ENCODE results near the gene SIPA1L3. TPM values are rescaled to one million over a fixed set of nuclear protein-coding genes. Genes with fewer than 3 reads are reported as not detected.
A peak's percentile ranks its signal among the peaks of the same experiment; 100 is the strongest.

SIPA1L3 gene
- total and polyA plus RNA-seq, 10 of the 15 experiments (the other 5 are each of a cell fraction or from before 2014, with no cell fraction given): 0.24 to 66.2 (median 19.1) TPM

DNA sequence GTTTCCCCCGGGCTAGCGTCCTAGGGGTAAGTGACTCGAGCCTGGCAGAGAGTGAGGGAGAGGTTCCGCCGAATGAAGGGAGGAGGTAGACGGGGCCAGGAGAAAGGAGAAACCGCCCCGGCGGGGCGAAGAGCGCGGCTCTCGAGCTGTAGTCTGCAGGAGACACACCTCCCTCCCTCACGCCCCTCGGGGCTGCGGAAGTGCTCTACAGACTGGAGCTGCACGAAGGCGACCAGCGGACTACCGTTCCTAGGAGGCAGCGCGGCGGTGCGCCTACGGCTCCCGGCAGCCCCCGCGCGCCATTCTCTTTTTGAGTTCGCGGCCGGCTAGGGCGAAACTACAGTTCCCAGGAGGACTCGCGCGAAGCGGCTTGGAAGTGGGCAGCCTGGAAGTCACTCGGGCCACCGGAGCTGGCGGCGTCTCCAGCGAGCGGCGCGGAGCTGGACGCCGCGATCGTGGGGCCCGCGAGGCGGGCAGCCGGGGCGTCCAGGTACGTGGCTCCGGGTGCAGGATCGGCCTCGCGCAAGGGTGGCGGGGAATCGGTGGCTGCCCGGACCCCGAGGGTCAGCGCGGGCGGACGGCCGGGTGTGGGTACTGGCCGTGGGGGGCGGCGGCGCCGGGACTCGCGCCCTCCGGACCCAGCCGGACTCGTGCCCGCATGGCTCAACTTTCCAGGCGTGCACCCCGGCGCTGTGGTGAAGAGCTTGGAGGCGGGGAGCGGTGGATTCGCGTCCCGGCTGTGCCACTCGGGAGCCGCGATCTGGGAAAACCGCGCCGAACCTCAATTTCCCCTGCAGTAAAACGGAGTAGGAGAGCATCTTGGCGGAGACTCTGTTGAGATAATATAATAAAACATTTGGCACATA, at the start of gene SIPA1L3 (continued):
- TF ChIP-seq CHD2 (IDR thresholded peaks at IDR 0.05; ENCODE audit: borderline replicate concordance, low read depth, low read length) (peak; percentile 68), POLR2A (IDR thresholded peaks at IDR 0.05; ENCODE audit: low read depth, low read length) (peak; percentile 79), IKZF2 (IDR thresholded peaks at IDR 0.05) (peak in 1 of 2 experiments; percentile 34; a peak in 1 of 4 replicates), SP1 (IDR thresholded peaks at IDR 0.05; ENCODE audit: low read depth, low read length) (peak; percentile 42), GATAD2B (conservative IDR thresholded peaks at IDR 0.05; ENCODE audit: low read depth) (peak; percentile 82), EZH2 (IDR thresholded peaks at IDR 0.05; ENCODE audit: borderline replicate concordance, control insufficient read depth, low read depth, low read length) (no peak), TCF12 (IDR thresholded peaks at IDR 0.05; ENCODE audit: low read depth, low read length) (no peak), TCF7 (IDR thresholded peaks at IDR 0.05; ENCODE audit: borderline replicate concordance) (no peak), FOXK2 (IDR thresholded peaks at IDR 0.05) (no peak), RFX5 (IDR thresholded peaks at IDR 0.05; ENCODE audit: low read depth, low read length) (no peak), SMARCA5 (IDR thresholded peaks at IDR 0.05) (no peak; the same call in 1 of the 2 replicates), ZNF207 (IDR thresholded peaks at IDR 0.05; ENCODE audit: borderline replicate concordance) (0 out of 2 replicates have a peak, but pooled peaks have one; percentile 39)
- TF ChIP-seq, protein P1, sequence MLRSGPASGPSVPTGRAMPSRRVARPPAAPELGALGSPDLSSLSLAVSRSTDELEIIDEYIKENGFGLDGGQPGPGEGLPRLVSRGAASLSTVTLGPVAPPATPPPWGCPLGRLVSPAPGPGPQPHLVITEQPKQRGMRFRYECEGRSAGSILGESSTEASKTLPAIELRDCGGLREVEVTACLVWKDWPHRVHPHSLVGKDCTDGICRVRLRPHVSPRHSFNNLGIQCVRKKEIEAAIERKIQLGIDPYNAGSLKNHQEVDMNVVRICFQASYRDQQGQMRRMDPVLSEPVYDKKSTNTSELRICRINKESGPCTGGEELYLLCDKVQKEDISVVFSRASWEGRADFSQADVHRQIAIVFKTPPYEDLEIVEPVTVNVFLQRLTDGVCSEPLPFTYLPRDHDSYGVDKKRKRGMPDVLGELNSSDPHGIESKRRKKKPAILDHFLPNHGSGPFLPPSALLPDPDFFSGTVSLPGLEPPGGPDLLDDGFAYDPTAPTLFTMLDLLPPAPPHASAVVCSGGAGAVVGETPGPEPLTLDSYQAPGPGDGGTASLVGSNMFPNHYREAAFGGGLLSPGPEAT (IDR thresholded peaks at IDR 0.05; ENCODE audit: low read depth): no peak
- TF ChIP-seq, protein P2, sequence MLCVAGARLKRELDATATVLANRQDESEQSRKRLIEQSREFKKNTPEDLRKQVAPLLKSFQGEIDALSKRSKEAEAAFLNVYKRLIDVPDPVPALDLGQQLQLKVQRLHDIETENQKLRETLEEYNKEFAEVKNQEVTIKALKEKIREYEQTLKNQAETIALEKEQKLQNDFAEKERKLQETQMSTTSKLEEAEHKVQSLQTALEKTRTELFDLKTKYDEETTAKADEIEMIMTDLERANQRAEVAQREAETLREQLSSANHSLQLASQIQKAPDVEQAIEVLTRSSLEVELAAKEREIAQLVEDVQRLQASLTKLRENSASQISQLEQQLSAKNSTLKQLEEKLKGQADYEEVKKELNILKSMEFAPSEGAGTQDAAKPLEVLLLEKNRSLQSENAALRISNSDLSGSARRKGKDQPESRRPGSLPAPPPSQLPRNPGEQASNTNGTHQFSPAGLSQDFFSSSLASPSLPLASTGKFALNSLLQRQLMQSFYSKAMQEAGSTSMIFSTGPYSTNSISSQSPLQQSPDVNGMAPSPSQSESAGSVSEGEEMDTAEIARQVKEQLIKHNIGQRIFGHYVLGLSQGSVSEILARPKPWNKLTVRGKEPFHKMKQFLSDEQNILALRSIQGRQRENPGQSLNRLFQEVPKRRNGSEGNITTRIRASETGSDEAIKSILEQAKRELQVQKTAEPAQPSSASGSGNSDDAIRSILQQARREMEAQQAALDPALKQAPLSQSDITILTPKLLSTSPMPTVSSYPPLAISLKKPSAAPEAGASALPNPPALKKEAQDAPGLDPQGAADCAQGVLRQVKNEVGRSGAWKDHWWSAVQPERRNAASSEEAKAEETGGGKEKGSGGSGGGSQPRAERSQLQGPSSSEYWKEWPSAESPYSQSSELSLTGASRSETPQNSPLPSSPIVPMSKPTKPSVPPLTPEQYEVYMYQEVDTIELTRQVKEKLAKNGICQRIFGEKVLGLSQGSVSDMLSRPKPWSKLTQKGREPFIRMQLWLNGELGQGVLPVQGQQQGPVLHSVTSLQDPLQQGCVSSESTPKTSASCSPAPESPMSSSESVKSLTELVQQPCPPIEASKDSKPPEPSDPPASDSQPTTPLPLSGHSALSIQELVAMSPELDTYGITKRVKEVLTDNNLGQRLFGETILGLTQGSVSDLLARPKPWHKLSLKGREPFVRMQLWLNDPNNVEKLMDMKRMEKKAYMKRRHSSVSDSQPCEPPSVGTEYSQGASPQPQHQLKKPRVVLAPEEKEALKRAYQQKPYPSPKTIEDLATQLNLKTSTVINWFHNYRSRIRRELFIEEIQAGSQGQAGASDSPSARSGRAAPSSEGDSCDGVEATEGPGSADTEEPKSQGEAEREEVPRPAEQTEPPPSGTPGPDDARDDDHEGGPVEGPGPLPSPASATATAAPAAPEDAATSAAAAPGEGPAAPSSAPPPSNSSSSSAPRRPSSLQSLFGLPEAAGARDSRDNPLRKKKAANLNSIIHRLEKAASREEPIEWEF (IDR thresholded peaks at IDR 0.05; ENCODE audit: insufficient replicate concordance, low read depth, low read length): no peak
- TF ChIP-seq, protein P3, sequence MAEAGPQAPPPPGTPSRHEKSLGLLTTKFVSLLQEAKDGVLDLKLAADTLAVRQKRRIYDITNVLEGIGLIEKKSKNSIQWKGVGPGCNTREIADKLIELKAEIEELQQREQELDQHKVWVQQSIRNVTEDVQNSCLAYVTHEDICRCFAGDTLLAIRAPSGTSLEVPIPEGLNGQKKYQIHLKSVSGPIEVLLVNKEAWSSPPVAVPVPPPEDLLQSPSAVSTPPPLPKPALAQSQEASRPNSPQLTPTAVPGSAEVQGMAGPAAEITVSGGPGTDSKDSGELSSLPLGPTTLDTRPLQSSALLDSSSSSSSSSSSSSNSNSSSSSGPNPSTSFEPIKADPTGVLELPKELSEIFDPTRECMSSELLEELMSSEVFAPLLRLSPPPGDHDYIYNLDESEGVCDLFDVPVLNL (IDR thresholded peaks at IDR 0.05; ENCODE audit: low read depth, low read length): no peak

Data from GM12878 (cell line).